ENCODE data around the gene MRPS24.
"Not testable (repeated sequence)": the region's sequence is repeated elsewhere in the genome, so short reads cannot be mapped to it uniquely, and the experiment has no call there.

Gene MRPS24

DNA sequence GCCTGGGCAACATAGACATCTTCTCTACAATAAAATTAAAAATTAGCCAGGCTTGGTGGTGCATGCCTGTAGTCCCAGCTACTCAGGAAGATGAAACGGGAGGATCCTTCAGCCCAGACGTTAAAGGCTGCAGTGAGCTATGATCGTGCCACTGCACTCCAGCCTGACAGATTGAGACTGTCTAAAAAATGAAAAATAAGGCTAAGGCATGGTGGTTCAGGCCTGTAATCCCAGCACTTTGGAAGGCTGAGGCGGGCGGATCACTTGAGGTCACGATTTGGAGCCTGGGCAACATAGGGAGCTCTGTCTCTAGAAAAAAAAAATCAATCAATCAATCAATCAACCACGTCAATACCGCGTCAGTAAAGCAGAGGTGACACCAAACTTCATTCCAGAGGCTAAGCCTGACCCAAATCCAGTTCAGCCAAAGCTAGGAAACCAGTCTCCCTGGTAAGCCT, 31.1 kb downstream of the MRPS24 start:
- peaks cover 38% of the 10 kb centered on the region for H3K27me3 Mint-ChIP-seq
- H3K9me3 Mint-ChIP-seq: no peaks in the 10 kb centered on the region
- H3K4me1 Mint-ChIP-seq: peaks cover 21% of the 10 kb centered on the region
- CTCF ChIA-PET: interaction anchor here (0.6 to 4.0 kb wide), 38 partner anchors 9 to 1897 kb away, joined by 3 to 47 read pairs (median 4); partner anchors contain the start of genes BLVRA, COA1, MRPL32 and PSMA2
- no peak overlapping the region for H3K27ac Mint-ChIP-seq
- no peaks in the 10 kb centered on the region for H3K36me3 Mint-ChIP-seq
- no peak for DNase-seq
- H3K4me3 Mint-ChIP-seq: no peak overlapping the region

DNA sequence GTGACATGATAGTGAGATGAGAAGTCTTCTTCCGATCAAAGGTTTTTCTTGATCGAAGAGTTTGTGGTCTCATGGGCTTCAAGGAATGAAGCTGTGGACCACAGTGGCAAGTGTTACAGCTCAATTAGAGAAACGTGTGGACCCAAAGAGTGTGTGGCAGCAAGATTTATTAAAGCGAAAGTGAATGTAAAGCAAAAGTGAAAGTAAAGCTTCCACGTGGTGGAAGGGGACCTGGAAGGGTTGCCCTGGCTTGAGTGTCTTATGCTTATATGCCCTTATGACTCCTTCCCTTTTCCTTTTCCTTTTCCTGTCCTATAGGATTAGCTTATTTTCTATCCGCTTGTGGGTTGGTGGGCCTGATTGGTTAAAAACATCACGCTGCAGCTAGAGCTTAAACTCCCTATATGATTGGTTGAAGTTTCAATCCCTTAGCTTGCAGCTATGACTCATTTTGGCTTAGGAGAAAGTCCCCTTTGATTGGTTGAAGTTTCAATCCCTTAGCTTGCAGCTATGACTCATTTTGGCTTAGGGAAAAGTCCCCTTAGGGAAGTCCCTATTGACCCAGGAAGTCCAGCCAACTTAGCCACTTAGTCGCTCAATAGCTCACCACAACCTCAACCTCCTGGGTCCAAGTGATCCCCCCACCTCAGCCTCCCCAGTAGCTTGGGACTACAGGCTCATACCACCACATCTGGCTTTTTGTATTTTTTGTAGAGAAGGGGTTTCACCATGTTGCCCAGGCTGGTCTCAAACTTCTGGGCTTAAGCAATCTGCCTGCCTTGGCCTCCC, 34.7 kb downstream of the MRPS24 start:
- H3K36me3 Mint-ChIP-seq: peaks cover 2% of the 10 kb centered on the region
- H3K4me1 Mint-ChIP-seq: peaks cover 21% of the 10 kb centered on the region
- peak overlapping the region; percentile 61 for H3K27ac Mint-ChIP-seq
- H3K9me3 Mint-ChIP-seq: peaks cover 3% of the 10 kb centered on the region
- peak overlapping the region; percentile 60 for H3K4me3 Mint-ChIP-seq
- DNase-seq: peak; percentile 40
- peaks cover 36% of the 10 kb centered on the region for H3K27me3 Mint-ChIP-seq
- CTCF ChIA-PET: interaction anchor here (0.6 to 2.5 kb wide), 4 partner anchors 9 to 328 kb away, joined by 3 to 7 read pairs (median 4); partner anchors contain the start of gene STK17A

- H3K27ac Mint-ChIP-seq, H3K36me3 Mint-ChIP-seq, H3K9me3 Mint-ChIP-seq, CTCF ChIA-PET, DNase-seq, H3K4me3 Mint-ChIP-seq: not testable (repeated sequence)
- Mint-ChIP-seq H3K27me3 (peaks cover 39% of the 10 kb centered on the region), H3K4me1 (peaks cover 15% of the 10 kb centered on the region)
These were observed 38.4 kb downstream of the MRPS24 start for GRCh38 chr7:43830917-43831316.

- peaks cover 61% of the 10 kb centered on the region for H3K27me3 Mint-ChIP-seq
- H3K9me3 Mint-ChIP-seq: no peaks in the 10 kb centered on the region
These were observed 43.9 kb downstream of the MRPS24 start for GRCh38 chr7:43825391-43825808.

DNA sequence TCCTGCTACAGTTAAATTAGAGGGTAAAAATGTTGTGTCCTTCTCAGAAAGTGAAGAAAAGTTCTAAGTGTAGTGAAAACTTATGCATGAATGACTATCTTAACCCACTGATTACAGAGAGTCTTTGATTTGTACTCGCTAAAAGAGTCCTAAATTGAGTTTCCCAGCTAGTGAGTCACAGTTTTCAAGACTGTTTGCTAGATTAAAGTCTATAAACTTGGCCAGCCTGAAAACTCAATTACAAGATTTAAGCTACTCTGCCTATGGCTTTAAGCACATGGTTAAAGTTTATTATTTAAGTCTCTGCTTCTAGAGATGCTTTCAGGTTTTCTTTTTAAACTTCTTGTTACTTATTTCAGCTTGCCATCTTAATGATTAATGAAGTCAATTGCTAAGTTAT, 44.4 kb downstream of the MRPS24 start:
- Mint-ChIP-seq H3K27me3 (peaks cover 64% of the 10 kb centered on the region), H3K27ac (no peak overlapping the region), H3K4me1 (no peaks in the 10 kb centered on the region), H3K4me3 (no peak overlapping the region), H3K9me3 (no peaks in the 10 kb centered on the region), H3K36me3 (no peaks in the 10 kb centered on the region)
- DNase-seq: no peak
- CTCF ChIA-PET: interaction anchor here (0.8 to 1.5 kb wide), 3 partner anchors 9 to 243 kb away, joined by 3 to 5 read pairs (median 4); no protein-coding TSS in a partner anchor

More at GRCh38 chr7:43825391-43825808, 43.9 kb downstream of the MRPS24 start:
- H3K27ac Mint-ChIP-seq: no peak overlapping the region
- no peak overlapping the region for H3K4me3 Mint-ChIP-seq
- no peaks in the 10 kb centered on the region for H3K4me1 Mint-ChIP-seq
- H3K36me3 Mint-ChIP-seq: no peaks in the 10 kb centered on the region
- CTCF ChIA-PET: interaction anchor here (0.8 to 1.5 kb wide), 3 partner anchors 9 to 243 kb away, joined by 3 to 5 read pairs (median 4); no protein-coding TSS in a partner anchor
- DNase-seq: no peak

- H3K4me3 Mint-ChIP-seq: not testable (repeated sequence)
These were observed 44.8 kb downstream of the MRPS24 start for GRCh38 chr7:43824513-43824912.

DNA sequence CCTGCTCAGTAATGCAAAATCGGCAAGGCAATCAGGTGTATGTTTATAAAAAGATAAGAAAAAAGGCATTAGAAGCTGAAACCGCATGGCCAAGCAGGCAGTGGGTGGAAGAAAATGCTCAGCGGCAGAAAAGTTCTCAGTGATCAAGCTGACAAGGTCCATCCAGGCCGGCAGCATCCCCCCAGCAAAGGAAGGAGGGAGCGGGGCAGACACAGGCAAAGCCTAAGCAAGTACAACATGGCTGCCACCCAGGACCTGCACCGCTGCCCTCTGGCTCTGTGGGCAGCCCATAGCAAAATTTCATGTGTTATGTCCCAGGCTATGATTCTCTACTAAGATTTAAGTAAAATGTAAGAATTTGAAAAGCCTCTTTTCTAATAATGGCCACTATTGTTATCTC, 45.4 kb downstream of the MRPS24 start:
- H3K4me3 Mint-ChIP-seq: no peak overlapping the region
- no peaks in the 10 kb centered on the region for H3K4me1 Mint-ChIP-seq
- H3K27me3 Mint-ChIP-seq: peaks cover 60% of the 10 kb centered on the region
- H3K9me3 Mint-ChIP-seq: no peaks in the 10 kb centered on the region
- H3K27ac Mint-ChIP-seq: no peak overlapping the region
- DNase-seq: no peak
- H3K36me3 Mint-ChIP-seq: no peaks in the 10 kb centered on the region
- CTCF ChIA-PET: interaction anchor here (1.0 to 1.5 kb wide), 2 partner anchors 14 to 242 kb away, joined by 4 to 5 read pairs; no protein-coding TSS in a partner anchor

More at GRCh38 chr7:43824513-43824912, 44.8 kb downstream of the MRPS24 start:
- CTCF ChIA-PET: interaction anchor here (1.0 to 1.5 kb wide), 3 partner anchors 13 to 242 kb away, joined by 4 to 5 read pairs (median 4); no protein-coding TSS in a partner anchor
- H3K36me3 Mint-ChIP-seq, DNase-seq, H3K27ac Mint-ChIP-seq, H3K4me1 Mint-ChIP-seq, H3K9me3 Mint-ChIP-seq: not testable (repeated sequence)
- peaks cover 62% of the 10 kb centered on the region for H3K27me3 Mint-ChIP-seq

GRCh38 chr7:43823425-43823824, 45.9 kb downstream of the MRPS24 start:
- DNase-seq, CTCF ChIA-PET, H3K4me3 Mint-ChIP-seq, H3K36me3 Mint-ChIP-seq, H3K27ac Mint-ChIP-seq, H3K9me3 Mint-ChIP-seq, H3K4me1 Mint-ChIP-seq: not testable (repeated sequence)
- H3K27me3 Mint-ChIP-seq: peaks cover 58% of the 10 kb centered on the region

All from activated naive CD4-positive, alpha-beta T cell treated with anti-CD3 and anti-CD28 coated beads, Interleukin-2, amount 10 ng/mL, durations not matched to agents 7 days and 5 days (primary cell).